DOHH2 (cell line): Measurements from ENCODE around the gene KIZ.
A peak's percentile ranks its signal among the peaks of the same experiment; 100 is the strongest.

ENCODE experiments used
- H3F3A ChIP-seq: fragments of 200-600 bp; sonication (generic), shearing (Covaris generic); 2 replicates; pipeline ENCODE4 v1.6.0; 2016; ENCODE audit warnings: antibody characterized with exemption, mild to moderate bottlenecking; ENCODE audit not compliant: control insufficient read depth, insufficient read depth
- H3K27ac ChIP-seq: fragments of 200-600 bp; sonication (generic); 2 replicates; pipeline ENCODE4 v1.5.1; 2014; ENCODE audit warnings: low read depth, mild to moderate bottlenecking, low read length, moderate library complexity
- H3K27me3 ChIP-seq: fragments of 200-600 bp; sonication (generic); 2 replicates; pipeline ENCODE4 v1.6.1; 2014; ENCODE audit warnings: mild to moderate bottlenecking, low read length, mixed read lengths; ENCODE audit not compliant: control insufficient read depth
- H3K36me3 ChIP-seq: fragments of 200-600 bp; sonication (generic); 2 replicates; pipeline ENCODE4 v1.6.1; 2014; ENCODE audit warnings: mild to moderate bottlenecking, low read length, moderate library complexity, mixed read lengths; ENCODE audit not compliant: control insufficient read depth
- H3K4me1 ChIP-seq: fragments of 200-600 bp; sonication (generic); 2 replicates; pipeline ENCODE4 v1.6.1; 2014; ENCODE audit warnings: mild to moderate bottlenecking, low read length, mixed read lengths; ENCODE audit not compliant: control insufficient read depth
- H3K4me2 ChIP-seq: fragments of 200-600 bp; sonication (generic); 2 replicates; pipeline ENCODE4 v1.6.0; 2014; ENCODE audit warnings: mild to moderate bottlenecking, low read length, moderate library complexity
- H3K4me3 ChIP-seq: fragments of 200-600 bp; sonication (generic); 2 replicates; pipeline ENCODE4 v1.5.1; 2014; ENCODE audit warnings: mild to moderate bottlenecking, low read length, mixed read lengths
- H3K79me2 ChIP-seq: fragments of 200-600 bp; sonication (generic); 2 replicates; pipeline ENCODE4 v1.6.1; 2014; ENCODE audit warnings: mild to moderate bottlenecking, low read length, mixed read lengths; ENCODE audit not compliant: control insufficient read depth
- H3K9me2 ChIP-seq: fragments of 200-600 bp; sonication (generic); replicated peaks from 2 replicates; pipeline ENCODE4 v1.6.1; 2014; ENCODE audit warnings: mild to moderate bottlenecking, low read length, mixed read lengths; ENCODE audit not compliant: control insufficient read depth
- H3K9me3 ChIP-seq: fragments of 200-600 bp; sonication (generic); 2 replicates; pipeline ENCODE4 v1.6.1; 2014; ENCODE audit warnings: antibody characterized with exemption, low read length, mixed read lengths; ENCODE audit not compliant: control insufficient read depth, insufficient read depth
- H4K20me1 ChIP-seq: fragments of 200-600 bp; sonication (generic); 2 replicates; pipeline ENCODE4 v1.6.0; 2014; ENCODE audit warnings: low read depth, mild to moderate bottlenecking, antibody characterized with exemption, low read length, moderate library complexity; ENCODE audit not compliant: control insufficient read depth, insufficient read depth
- EZH2phosphoT487 ChIP-seq: fragments of 200-600 bp; sonication (generic); IDR thresholded peaks from 2 replicates; pipeline ENCODE4 v1.6.1; 2017; ENCODE audit warnings: borderline replicate concordance, mild to moderate bottlenecking, antibody characterized with exemption, low read length, moderate library complexity, mixed read lengths
- TF ChIP-seq, protein P1 (sequence below): fragments of 200-600 bp; sonication (generic); IDR thresholded peaks from one replicate; pipeline ENCODE4 v1.5.1; 2014; ENCODE audit warnings: antibody characterized with exemption, mild to moderate bottlenecking, low read depth, low read length; ENCODE audit not compliant: poor library complexity, severe bottlenecking

KIZ gene

GRCh38 chr20:21096321-21097043 is 29.4 kb upstream of the KIZ start:
- H3K27me3 ChIP-seq: peaks cover 29% of the 10 kb centered on the region
- TF ChIP-seq EZH2phosphoT487: no peak
- TF ChIP-seq, protein P1, sequence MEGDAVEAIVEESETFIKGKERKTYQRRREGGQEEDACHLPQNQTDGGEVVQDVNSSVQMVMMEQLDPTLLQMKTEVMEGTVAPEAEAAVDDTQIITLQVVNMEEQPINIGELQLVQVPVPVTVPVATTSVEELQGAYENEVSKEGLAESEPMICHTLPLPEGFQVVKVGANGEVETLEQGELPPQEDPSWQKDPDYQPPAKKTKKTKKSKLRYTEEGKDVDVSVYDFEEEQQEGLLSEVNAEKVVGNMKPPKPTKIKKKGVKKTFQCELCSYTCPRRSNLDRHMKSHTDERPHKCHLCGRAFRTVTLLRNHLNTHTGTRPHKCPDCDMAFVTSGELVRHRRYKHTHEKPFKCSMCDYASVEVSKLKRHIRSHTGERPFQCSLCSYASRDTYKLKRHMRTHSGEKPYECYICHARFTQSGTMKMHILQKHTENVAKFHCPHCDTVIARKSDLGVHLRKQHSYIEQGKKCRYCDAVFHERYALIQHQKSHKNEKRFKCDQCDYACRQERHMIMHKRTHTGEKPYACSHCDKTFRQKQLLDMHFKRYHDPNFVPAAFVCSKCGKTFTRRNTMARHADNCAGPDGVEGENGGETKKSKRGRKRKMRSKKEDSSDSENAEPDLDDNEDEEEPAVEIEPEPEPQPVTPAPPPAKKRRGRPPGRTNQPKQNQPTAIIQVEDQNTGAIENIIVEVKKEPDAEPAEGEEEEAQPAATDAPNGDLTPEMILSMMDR: no peak
- no peak overlapping the region for H3K4me3 ChIP-seq

DNA sequence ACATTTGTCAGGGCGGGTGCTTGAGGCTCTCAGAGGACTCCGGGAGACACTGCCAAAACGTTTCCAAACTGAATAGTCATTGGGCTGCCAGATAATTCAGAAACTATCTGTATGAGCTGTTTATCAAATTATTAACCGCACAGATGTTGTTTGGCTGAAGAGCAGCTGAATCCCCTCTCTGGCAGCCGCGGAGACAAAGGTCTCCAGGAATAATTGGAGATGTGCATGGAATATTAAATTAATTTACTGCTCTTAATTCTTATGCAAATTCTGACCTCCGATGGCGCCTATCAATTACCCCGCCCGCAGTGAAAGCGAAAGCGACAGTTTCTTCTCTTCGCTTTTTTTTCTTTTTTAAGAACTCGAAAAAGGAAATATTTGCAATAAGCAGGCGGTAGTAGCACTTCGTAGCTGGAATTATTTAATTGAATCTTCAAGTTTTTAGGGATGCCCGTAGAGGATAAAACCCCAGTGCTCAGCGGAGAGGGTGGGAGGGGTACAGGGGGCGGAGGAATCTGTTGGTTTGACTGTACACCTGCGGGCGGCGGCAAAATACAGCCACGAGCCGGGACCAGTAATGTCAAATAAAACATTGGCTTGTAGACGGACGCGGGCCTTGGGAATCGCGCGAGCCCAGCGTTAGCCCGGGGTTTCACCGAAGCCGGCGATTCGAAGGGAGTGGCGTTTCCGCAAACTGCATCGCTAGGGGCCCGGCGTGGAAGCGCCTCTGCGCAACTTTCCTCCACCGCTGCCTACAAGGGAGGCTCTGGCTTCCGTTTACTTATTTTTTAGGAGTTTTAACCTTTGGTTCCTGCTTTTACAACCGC is 25.9 kb upstream of the KIZ start:
- peak overlapping the region; percentile 71 for H3K4me3 ChIP-seq
- peaks cover 37% of the 10 kb centered on the region for H3K4me1 ChIP-seq
- peak overlapping the region; percentile 24 for H3K27ac ChIP-seq
- peaks cover 49% of the 10 kb centered on the region for H3K27me3 ChIP-seq
- H3K9me2 ChIP-seq: no peaks in the 10 kb centered on the region
- no peaks in the 10 kb centered on the region for H3F3A ChIP-seq
- peak overlapping the region; percentile 63 for H3K4me2 ChIP-seq
- H3K9me3 ChIP-seq: no peaks in the 10 kb centered on the region
- no peaks in the 10 kb centered on the region for H3K79me2 ChIP-seq
- TF ChIP-seq, protein P1: no peak
- TF ChIP-seq EZH2phosphoT487: no peak; the same call in 1 of the 2 replicates
- H4K20me1 ChIP-seq: no peaks in the 10 kb centered on the region
- H3K36me3 ChIP-seq: no peaks in the 10 kb centered on the region

More at GRCh38 chr20:21096321-21097043, 29.4 kb upstream of the KIZ start:
- no peaks in the 10 kb centered on the region for H3K9me3 ChIP-seq
- H4K20me1 ChIP-seq: no peaks in the 10 kb centered on the region
- peaks cover 20% of the 10 kb centered on the region for H3K4me1 ChIP-seq
- no peak overlapping the region for H3K4me2 ChIP-seq
- H3K9me2 ChIP-seq: no peaks in the 10 kb centered on the region
- no peak overlapping the region for H3K27ac ChIP-seq
- no peaks in the 10 kb centered on the region for H3K79me2 ChIP-seq
- no peaks in the 10 kb centered on the region for H3K36me3 ChIP-seq
- H3F3A ChIP-seq: no peaks in the 10 kb centered on the region

DNA sequence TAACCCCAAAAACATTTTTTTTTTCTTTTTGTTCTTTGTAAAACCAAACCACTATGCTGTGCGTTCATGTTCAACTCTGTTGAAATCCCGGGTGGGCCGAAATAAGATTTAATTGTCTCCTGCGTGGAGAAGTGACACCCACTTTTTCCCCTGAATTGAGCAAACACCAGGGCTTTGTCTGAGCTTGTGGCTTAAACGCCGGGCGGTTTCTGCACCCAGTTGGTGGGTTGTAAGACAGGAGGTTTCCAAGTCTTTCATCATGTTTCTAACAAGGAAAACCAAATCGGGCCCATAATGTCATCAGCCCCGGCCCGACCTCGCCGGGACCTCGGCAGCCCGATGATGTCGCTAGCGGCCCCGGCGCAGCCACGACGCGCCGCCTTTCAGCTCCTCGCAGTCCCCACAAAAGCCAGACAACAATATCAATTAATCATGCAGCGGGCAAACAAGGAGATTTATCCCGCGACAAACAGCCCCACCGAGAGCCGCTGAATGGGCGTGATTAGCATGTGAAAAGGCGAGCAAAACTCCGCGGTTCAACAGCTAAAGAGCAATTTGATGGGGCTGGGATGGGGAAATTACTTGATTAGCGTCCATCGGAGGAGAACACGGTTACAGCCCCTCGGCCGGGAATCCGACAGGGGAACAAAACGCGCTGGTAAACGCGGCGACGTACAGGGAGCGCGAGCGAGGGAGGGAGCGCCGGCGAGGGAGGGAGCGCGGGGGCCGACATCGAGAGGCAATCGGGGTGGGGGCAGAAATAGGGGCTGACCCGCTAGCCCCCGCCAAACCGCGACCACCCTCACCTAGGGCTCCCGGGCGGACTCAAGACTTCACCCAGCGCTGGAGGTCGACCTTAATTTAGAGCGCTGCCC is 25.1 kb upstream of the KIZ start:
- Histone ChIP-seq H3K4me2 (peak overlapping the region; percentile 63), H3K4me1 (peaks cover 37% of the 10 kb centered on the region), H3K79me2 (no peaks in the 10 kb centered on the region), H4K20me1 (no peaks in the 10 kb centered on the region), H3K27ac (peak overlapping the region; percentile 24), H3K36me3 (no peaks in the 10 kb centered on the region), H3F3A (no peaks in the 10 kb centered on the region), H3K9me3 (no peaks in the 10 kb centered on the region), H3K9me2 (no peaks in the 10 kb centered on the region), H3K27me3 (peaks cover 55% of the 10 kb centered on the region), H3K4me3 (peak overlapping the region; percentile 71)
- TF ChIP-seq EZH2phosphoT487: no peak
- TF ChIP-seq, protein P1: no peak
